ENCODE results near the gene C18orf63. TPM values are rescaled to one million over a fixed set of nuclear protein-coding genes. Genes with fewer than 3 reads are reported as not detected.
"Not testable (repeated sequence)": the region's sequence is repeated elsewhere in the genome, so short reads cannot be mapped to it uniquely, and the experiment has no call there.

Gene C18orf63
- polyA plus RNA-seq, 2 donors, result not detected

DNA sequence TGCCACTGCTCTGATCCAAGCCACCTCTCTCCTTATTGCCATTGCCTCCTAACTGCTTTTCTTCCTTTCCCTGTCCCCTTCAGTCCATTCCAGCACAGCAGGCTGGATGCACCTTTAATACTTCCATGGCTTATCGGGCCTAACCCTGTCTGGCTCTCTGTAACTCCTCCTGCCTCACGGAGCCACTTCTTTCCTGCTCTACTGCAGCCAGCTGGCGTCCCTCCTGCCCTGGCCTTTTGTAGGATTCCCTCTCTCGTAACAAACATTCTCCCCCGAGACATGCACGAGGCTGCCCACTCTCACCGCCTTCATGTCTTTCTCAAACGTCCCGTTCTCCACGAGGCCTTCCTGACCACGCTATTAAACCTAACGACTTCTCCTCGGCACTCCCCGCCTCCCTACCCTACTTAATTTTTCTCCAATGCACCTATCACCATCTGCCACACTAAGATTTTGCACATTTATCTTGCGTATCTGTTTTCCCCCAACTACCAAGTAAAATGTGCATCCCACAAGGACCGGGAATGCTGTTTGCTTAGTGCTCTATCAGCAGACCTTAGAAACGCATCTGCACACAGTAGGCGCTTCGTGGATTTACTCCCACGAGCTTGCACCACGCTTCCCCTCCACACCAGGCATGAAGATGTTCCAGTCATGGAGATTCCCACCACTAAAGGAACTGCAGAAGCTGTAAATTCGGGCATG is 728 bp upstream of the C18orf63 start:
- 87 to 88% methylated on average over 22 of the region's 22 CpGs for WGBS, 2 donors
- Histone ChIP-seq H3K27ac (ENCODE audit: low read depth in 2 of 2, low read length in 1 of 2) (no peak overlapping the region), H3K4me3 (ENCODE audit: low read depth in 1 of 2, low read length in 2 of 2) (no peak overlapping the region), H3K4me1 (ENCODE audit: control insufficient read depth in 2 of 2, insufficient read depth in 2 of 2, low read length in 1 of 2) (no peaks in the 10 kb centered on the region), H3K9me3 (ENCODE audit: control insufficient read depth in 2 of 2, insufficient read depth in 1 of 2, low read depth in 1 of 2, low read length in 1 of 2) (no peaks in the 10 kb centered on the region), H3K36me3 (ENCODE audit: control insufficient read depth in 2 of 2, insufficient read depth in 2 of 2, low read length in 1 of 2) (no peaks in the 10 kb centered on the region), H3K27me3 (ENCODE audit: control insufficient read depth in 1 of 2, insufficient read depth in 2 of 2, low read length in 2 of 2) (no peaks in the 10 kb centered on the region)

DNA sequence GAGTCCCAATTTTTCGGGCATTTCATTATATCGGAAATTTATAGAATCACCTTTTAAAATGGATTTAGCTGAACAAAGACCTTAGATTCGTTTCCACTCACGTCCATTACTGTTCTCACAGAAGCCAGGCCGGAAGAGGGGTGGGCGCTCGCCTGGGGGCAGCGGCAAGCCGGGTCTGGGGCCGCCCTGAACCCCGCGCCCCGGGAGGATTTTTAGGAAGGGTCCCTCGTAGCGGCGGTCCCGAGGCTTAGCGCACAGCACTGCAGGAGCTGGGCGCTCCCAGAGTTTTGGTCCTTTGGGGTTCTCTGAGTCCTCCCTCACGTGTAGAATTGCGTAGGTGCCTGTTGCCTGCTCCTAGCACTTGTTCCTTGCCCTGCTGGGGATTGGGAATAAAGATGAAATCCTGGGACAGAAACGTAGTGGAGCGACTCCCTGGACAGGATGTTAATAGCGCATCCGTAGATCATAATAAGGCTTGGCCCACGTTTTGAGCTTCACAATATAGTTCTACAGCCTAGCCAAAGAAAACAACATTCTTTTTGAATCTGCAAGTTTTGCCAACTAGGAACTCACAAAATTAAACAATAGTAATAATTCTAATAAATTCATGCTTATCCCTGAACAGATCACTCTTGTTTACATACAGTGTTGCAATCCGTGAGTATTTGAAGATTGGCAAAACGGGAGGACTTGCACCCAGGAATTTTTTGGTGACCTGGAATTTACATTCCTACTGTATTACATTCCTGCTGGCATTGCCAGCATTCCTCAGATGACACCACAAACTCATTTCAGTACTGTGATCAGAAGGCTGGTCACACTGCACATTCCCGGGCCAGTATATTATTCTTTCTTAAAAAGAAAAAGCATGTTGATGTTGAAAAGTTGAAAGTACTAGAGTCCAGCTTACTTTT is 875 bp downstream of the C18orf63 start:
- Histone ChIP-seq H3K4me3 (ENCODE audit: low read depth in 1 of 2, low read length in 2 of 2) (no peak overlapping the region), H3K9me3 (ENCODE audit: control insufficient read depth in 2 of 2, insufficient read depth in 1 of 2, low read depth in 1 of 2, low read length in 1 of 2) (no peaks in the 10 kb centered on the region), H3K4me1 (ENCODE audit: control insufficient read depth in 2 of 2, insufficient read depth in 2 of 2, low read length in 1 of 2) (no peaks in the 10 kb centered on the region), H3K27ac (ENCODE audit: low read depth in 2 of 2, low read length in 1 of 2) (no peak overlapping the region), H3K27me3 (ENCODE audit: control insufficient read depth in 1 of 2, insufficient read depth in 2 of 2, low read length in 2 of 2) (no peaks in the 10 kb centered on the region), H3K36me3 (ENCODE audit: control insufficient read depth in 2 of 2, insufficient read depth in 2 of 2, low read length in 1 of 2) (no peaks in the 10 kb centered on the region)
- 83 to 84% methylated on average over 29 of the region's 29 CpGs for WGBS, 2 donors

DNA sequence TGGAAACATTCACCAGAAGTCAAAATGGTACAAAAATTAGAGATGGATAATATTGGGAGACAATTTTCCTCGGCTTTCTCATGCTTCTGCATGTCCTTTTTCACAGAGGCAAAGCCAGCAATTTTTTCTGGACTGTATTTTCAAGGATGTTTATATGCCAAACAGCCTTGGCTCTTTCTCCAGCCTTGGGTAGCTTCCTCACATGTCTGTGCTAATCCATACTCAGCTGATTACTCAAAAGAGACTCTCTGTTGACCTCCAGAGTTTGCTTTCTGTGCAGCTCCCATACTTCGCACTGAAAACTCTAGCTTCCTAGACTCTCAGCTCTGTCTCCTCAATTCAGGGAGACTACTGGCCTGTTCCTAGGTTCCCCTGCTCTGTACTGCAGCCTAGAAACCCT is 10.6 kb downstream of the C18orf63 start:
- H3K9me3 ChIP-seq (ENCODE audit: control insufficient read depth in 2 of 2, insufficient read depth in 1 of 2, low read depth in 1 of 2, low read length in 1 of 2), result no peaks in the 10 kb centered on the region
- WGBS, 2 donors, result 56 to 75% methylated on average over 2 of the region's 2 CpGs
- H3K36me3 ChIP-seq (ENCODE audit: control insufficient read depth in 2 of 2, insufficient read depth in 2 of 2, low read length in 1 of 2), result no peaks in the 10 kb centered on the region
- H3K4me3 ChIP-seq (ENCODE audit: low read depth in 1 of 2, low read length in 2 of 2), result no peak overlapping the region
- no peak overlapping the region for H3K27ac ChIP-seq (ENCODE audit: low read depth in 2 of 2, low read length in 1 of 2)
- H3K27me3 ChIP-seq (ENCODE audit: control insufficient read depth in 1 of 2, insufficient read depth in 2 of 2, low read length in 2 of 2), result no peaks in the 10 kb centered on the region
- H3K4me1 ChIP-seq (ENCODE audit: control insufficient read depth in 2 of 2, insufficient read depth in 2 of 2, low read length in 1 of 2), result no peaks in the 10 kb centered on the region

DNA sequence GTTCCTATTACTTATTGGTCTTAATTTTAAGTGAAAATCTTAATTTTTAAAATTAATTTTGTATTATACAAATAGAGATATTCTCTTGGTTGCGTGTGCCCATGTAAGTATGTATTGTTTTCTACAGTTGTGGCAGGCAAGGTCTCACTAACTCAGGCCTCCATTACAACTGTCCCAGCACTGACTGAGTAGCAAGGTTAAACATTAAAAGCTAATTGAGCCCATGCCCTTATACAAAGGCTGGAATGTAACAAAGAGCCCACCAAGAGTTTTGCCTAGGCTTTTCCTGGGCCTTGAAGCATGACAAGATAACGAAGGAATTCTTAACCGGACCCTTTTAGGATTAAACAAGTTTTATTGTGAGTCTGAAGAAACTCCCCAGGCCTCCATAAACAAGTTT is 11.2 kb downstream of the C18orf63 start:
- not testable (repeated sequence) for H3K27ac ChIP-seq (ENCODE audit: low read depth in 2 of 2, low read length in 1 of 2); H3K27me3 ChIP-seq (ENCODE audit: control insufficient read depth in 1 of 2, insufficient read depth in 2 of 2, low read length in 2 of 2); H3K4me3 ChIP-seq (ENCODE audit: low read depth in 1 of 2, low read length in 2 of 2); H3K4me1 ChIP-seq (ENCODE audit: control insufficient read depth in 2 of 2, insufficient read depth in 2 of 2, low read length in 1 of 2); H3K9me3 ChIP-seq (ENCODE audit: control insufficient read depth in 2 of 2, insufficient read depth in 1 of 2, low read depth in 1 of 2, low read length in 1 of 2); H3K36me3 ChIP-seq (ENCODE audit: control insufficient read depth in 2 of 2, insufficient read depth in 2 of 2, low read length in 1 of 2)
- 93% methylated on average over 3 of the region's 3 CpGs for WGBS, 2 donors

DNA sequence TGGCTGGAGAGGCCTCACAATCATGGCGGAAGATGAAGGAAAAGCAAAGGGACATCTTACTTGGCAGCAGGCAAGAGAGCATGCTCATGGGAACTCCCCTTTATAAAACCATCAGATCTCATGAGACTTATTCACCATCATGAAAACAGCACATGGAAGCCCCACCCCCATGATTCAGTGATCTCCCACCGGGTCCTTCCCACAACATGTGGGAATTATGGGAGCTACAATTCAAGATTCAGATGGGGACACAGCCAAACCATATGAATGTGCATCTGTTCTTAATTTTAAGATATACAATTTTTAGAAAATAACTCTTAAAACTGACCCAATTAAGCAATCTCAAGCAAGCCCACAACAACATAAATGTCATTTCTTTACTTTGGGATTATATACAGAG is 12.6 kb downstream of the C18orf63 start:
- no peaks in the 10 kb centered on the region for H3K4me1 ChIP-seq (ENCODE audit: control insufficient read depth in 2 of 2, insufficient read depth in 2 of 2, low read length in 1 of 2)
- WGBS, 2 donors, result 79 to 80% methylated on average over 2 of the region's 2 CpGs
- H3K27ac ChIP-seq (ENCODE audit: low read depth in 2 of 2, low read length in 1 of 2), result no peak overlapping the region
- no peak overlapping the region for H3K4me3 ChIP-seq (ENCODE audit: low read depth in 1 of 2, low read length in 2 of 2)
- H3K36me3 ChIP-seq (ENCODE audit: control insufficient read depth in 2 of 2, insufficient read depth in 2 of 2, low read length in 1 of 2), result no peaks in the 10 kb centered on the region
- H3K27me3 ChIP-seq (ENCODE audit: control insufficient read depth in 1 of 2, insufficient read depth in 2 of 2, low read length in 2 of 2), result no peaks in the 10 kb centered on the region
- no peaks in the 10 kb centered on the region for H3K9me3 ChIP-seq (ENCODE audit: control insufficient read depth in 2 of 2, insufficient read depth in 1 of 2, low read depth in 1 of 2, low read length in 1 of 2)

DNA sequence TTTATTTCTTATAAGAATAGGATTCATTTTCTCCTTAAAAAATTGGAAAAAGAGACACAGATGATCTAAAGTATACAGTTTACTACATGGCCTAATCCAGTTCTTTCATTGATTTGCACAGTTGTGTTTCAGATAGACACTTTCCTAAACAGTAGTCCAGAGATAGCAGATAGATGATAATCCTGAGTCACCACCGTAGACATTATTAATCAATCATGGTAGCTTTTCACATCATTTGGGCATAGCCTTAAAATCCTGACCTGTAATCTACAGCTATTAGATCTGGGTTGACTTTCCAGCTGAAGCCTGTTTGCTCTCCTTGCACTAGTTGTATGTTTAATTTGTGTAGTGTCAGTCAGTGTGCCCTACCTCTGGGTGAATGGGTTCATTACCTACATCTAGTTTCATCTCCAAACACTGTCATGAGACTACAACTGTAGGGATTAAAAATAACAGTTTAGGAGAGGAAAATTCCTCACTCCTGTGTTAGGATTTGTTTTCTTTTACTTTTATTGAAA is 14.1 kb downstream of the C18orf63 start:
- H3K9me3 ChIP-seq (ENCODE audit: control insufficient read depth in 2 of 2, insufficient read depth in 1 of 2, low read depth in 1 of 2, low read length in 1 of 2), result no peaks in the 10 kb centered on the region
- no peak overlapping the region for H3K4me3 ChIP-seq (ENCODE audit: low read depth in 1 of 2, low read length in 2 of 2)
- H3K27me3 ChIP-seq (ENCODE audit: control insufficient read depth in 1 of 2, insufficient read depth in 2 of 2, low read length in 2 of 2), result no peaks in the 10 kb centered on the region
- H3K36me3 ChIP-seq (ENCODE audit: control insufficient read depth in 2 of 2, insufficient read depth in 2 of 2, low read length in 1 of 2), result no peaks in the 10 kb centered on the region
- 68 to 79% methylated on average over 1 of the region's 1 CpG for WGBS, 2 donors
- no peak overlapping the region for H3K27ac ChIP-seq (ENCODE audit: low read depth in 2 of 2, low read length in 1 of 2)
- no peaks in the 10 kb centered on the region for H3K4me1 ChIP-seq (ENCODE audit: control insufficient read depth in 2 of 2, insufficient read depth in 2 of 2, low read length in 1 of 2)

DNA sequence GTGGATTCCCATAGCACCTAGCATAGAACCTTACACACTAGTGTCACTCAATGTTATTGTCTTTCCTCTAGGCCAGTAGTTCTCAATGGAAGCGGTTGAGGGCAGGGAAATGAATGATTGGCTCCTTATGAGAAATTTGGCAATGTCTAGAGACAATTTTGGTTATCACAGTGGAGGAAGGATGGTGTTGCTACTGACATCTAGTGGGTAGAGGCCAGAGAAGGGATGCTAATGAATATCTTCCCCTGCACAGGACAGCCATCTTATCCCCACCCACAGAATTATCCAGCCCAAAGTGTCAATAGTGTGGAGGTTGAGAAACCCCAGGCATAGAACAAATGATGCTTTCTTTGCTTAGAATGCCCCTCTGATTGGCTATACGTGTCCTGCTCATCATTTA is 15.8 kb downstream of the C18orf63 start:
- H3K36me3 ChIP-seq (ENCODE audit: control insufficient read depth in 2 of 2, insufficient read depth in 2 of 2, low read length in 1 of 2), result no peaks in the 10 kb centered on the region
- WGBS, 2 donors, result 59% methylated on average over 2 of the region's 2 CpGs
- H3K27ac ChIP-seq (ENCODE audit: low read depth in 2 of 2, low read length in 1 of 2), result no peak overlapping the region
- no peaks in the 10 kb centered on the region for H3K27me3 ChIP-seq (ENCODE audit: control insufficient read depth in 1 of 2, insufficient read depth in 2 of 2, low read length in 2 of 2)
- H3K4me1 ChIP-seq (ENCODE audit: control insufficient read depth in 2 of 2, insufficient read depth in 2 of 2, low read length in 1 of 2), result no peaks in the 10 kb centered on the region
- H3K4me3 ChIP-seq (ENCODE audit: low read depth in 1 of 2, low read length in 2 of 2), result no peak overlapping the region
- no peaks in the 10 kb centered on the region for H3K9me3 ChIP-seq (ENCODE audit: control insufficient read depth in 2 of 2, insufficient read depth in 1 of 2, low read depth in 1 of 2, low read length in 1 of 2)

DNA sequence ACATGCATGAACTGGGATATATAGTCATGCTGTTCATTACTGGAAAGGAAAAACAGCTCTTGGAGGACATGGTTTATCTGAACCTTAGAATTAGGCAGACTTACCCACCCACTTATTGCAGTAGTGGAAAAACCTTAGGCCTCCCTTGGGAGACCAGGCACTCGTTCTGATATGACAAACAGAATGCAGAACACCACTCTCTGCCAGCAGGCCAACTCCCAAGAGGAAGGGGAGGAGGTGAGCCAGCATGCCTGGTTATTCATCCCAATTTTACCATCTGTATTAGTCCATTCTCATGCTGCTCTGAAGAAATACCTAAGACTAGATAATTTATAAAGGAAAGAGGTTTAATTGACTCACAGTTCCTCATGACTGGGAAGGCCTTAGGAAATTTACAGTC is 17.5 kb downstream of the C18orf63 start:
- Histone ChIP-seq H3K4me3 (ENCODE audit: low read depth in 1 of 2, low read length in 2 of 2) (no peak overlapping the region), H3K27ac (ENCODE audit: low read depth in 2 of 2, low read length in 1 of 2) (no peak overlapping the region), H3K27me3 (ENCODE audit: control insufficient read depth in 1 of 2, insufficient read depth in 2 of 2, low read length in 2 of 2) (no peaks in the 10 kb centered on the region), H3K36me3 (ENCODE audit: control insufficient read depth in 2 of 2, insufficient read depth in 2 of 2, low read length in 1 of 2) (no peaks in the 10 kb centered on the region), H3K4me1 (ENCODE audit: control insufficient read depth in 2 of 2, insufficient read depth in 2 of 2, low read length in 1 of 2) (no peaks in the 10 kb centered on the region), H3K9me3 (ENCODE audit: control insufficient read depth in 2 of 2, insufficient read depth in 1 of 2, low read depth in 1 of 2, low read length in 1 of 2) (no peaks in the 10 kb centered on the region)
- WGBS, 2 donors, result 29 to 41% methylated on average over 1 of the region's 1 CpG

DNA sequence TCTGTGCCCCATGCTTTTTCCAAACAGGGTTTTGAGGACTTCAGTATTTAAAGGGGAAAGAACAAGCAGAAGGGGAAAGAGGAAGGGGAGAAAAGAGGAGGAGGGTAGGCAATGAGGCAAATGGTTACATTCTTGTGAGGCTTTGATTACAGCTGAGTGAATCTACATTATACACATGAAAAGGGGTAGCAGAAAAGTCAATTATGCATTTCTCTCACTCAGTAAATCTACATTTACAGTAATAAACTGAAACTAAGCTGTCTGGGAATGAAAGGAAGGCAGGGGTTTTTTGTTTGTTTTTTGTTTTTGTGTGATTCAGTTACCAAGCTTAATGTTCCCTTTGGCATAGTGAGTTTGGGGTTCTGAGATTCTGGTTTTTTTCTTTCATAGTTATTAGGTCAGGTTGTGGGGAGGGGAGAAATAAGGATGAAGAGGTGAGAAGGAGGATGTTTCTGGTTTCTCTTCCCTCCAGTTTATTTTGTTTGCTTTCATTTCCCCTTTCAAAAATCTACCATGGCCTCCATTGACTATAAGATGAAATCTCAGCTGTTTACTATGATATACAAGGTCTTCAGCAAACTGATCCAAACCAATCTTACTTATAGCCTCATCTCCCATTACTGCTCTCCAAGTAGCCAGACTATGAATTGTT is 18.7 kb downstream of the C18orf63 start:
- Histone ChIP-seq H3K27me3 (ENCODE audit: control insufficient read depth in 1 of 2, insufficient read depth in 2 of 2, low read length in 2 of 2) (no peaks in the 10 kb centered on the region), H3K9me3 (ENCODE audit: control insufficient read depth in 2 of 2, insufficient read depth in 1 of 2, low read depth in 1 of 2, low read length in 1 of 2) (no peaks in the 10 kb centered on the region), H3K27ac (ENCODE audit: low read depth in 2 of 2, low read length in 1 of 2) (no peak overlapping the region), H3K4me3 (ENCODE audit: low read depth in 1 of 2, low read length in 2 of 2) (no peak overlapping the region), H3K4me1 (ENCODE audit: control insufficient read depth in 2 of 2, insufficient read depth in 2 of 2, low read length in 1 of 2) (no peaks in the 10 kb centered on the region), H3K36me3 (ENCODE audit: control insufficient read depth in 2 of 2, insufficient read depth in 2 of 2, low read length in 1 of 2) (no peaks in the 10 kb centered on the region)

All from esophagus (tissue), 2 donors.